ENCODE data around the gene LRRC8A.
"Not testable (repeated sequence)": the region's sequence is repeated elsewhere in the genome, so short reads cannot be mapped to it uniquely, and the experiment has no call there.

DNA sequence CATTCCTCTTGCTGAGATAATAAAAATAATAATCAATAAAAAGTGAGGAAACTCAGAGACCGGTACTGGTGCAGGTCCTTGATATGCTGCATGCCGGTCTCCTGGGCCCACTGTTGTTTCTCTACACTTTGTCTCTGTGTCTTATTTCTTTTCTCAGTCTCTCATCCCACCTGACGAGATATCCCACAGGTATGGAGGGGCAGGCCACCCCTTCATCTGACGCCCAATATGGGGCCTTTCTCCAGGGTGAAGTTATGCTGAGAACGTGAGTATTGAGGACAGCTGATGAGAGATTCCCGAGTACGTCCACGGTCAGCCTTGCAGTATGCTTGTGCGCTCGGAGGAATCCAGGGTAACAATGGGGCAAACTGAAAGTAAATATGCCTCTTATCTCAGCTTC is 30.9 kb upstream of the LRRC8A start:
- TF ChIP-seq, protein P1, sequence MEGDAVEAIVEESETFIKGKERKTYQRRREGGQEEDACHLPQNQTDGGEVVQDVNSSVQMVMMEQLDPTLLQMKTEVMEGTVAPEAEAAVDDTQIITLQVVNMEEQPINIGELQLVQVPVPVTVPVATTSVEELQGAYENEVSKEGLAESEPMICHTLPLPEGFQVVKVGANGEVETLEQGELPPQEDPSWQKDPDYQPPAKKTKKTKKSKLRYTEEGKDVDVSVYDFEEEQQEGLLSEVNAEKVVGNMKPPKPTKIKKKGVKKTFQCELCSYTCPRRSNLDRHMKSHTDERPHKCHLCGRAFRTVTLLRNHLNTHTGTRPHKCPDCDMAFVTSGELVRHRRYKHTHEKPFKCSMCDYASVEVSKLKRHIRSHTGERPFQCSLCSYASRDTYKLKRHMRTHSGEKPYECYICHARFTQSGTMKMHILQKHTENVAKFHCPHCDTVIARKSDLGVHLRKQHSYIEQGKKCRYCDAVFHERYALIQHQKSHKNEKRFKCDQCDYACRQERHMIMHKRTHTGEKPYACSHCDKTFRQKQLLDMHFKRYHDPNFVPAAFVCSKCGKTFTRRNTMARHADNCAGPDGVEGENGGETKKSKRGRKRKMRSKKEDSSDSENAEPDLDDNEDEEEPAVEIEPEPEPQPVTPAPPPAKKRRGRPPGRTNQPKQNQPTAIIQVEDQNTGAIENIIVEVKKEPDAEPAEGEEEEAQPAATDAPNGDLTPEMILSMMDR (IDR thresholded peaks at IDR 0.05) = not testable (repeated sequence)
- TF ChIP-seq POLR2A (IDR thresholded peaks at IDR 0.05) = not testable (repeated sequence)
